ENCODE data around the gene SLC35G6.

The SLC35G6 gene

DNA sequence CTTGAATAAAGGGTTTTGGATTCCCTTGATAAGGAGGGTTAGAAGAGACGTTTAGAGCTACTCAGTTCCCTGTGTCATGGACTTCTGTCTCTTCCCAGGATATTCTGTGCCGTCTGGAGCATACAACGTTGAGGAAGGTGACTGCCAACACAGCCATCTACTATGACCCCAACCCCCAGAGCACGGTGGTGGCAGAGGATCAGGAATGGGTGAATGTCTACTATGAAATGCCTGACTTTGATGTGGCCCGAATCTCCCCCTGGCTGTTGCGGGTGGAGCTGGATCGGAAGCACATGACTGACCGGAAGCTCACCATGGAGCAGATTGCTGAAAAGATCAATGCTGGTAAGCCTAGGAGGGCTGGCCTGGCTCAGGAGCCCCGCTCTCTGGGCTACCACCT is 27.6 kb downstream of the SLC35G6 start:
- ChIA-PET POLR2A (interaction anchor here (1.9 kb wide), 1 partner anchor 52 kb away, joined by 4 read pairs; no protein-coding TSS in a partner anchor), CTCF (interaction anchor here (0.6 to 18.4 kb wide), 5 partner anchors 10 to 154 kb away, joined by 3 to 515 read pairs (median 5); partner anchors contain the start of genes SENP3, TMEM95, TNFSF12 and TNFSF13)
- Histone ChIP-seq H3K27me3 (replicated peaks in 2 of 5; ENCODE audit: control insufficient read depth in 4 of 5, insufficient read depth in 5 of 5, low read length in 4 of 5) (no peaks in the 10 kb centered on the region), H3K27ac (ENCODE audit: insufficient read depth in 1 of 2, low read depth in 1 of 2, low read length in 2 of 2, poor library complexity in 1 of 2, severe bottlenecking in 2 of 2) (no peak overlapping the region), H3K4me1 (ENCODE audit: control extremely low read depth in 1 of 4, control insufficient read depth in 4 of 4, insufficient read depth in 4 of 4, low read length in 3 of 4) (no peaks in the 10 kb centered on the region), H3K36me3 (ENCODE audit: control insufficient read depth in 4 of 4, insufficient read depth in 4 of 4, low read length in 3 of 4) (peaks cover 23 to 90% (median 67%) of the 10 kb centered on the region in 4 experiments), H3K4me3 (ENCODE audit: control insufficient read depth in 1 of 7, extremely low read depth in 1 of 7, insufficient read depth in 4 of 7, low read depth in 2 of 7, low read length in 6 of 7) (no peak overlapping the region), H3K9me3 (ENCODE audit: control extremely low read depth in 1 of 5, control insufficient read depth in 4 of 5, insufficient read depth in 2 of 5, low read depth in 1 of 5, low read length in 4 of 5) (no peaks in the 10 kb centered on the region)
- WGBS (ENCODE audit: insufficient coverage): 100% methylated on average over 6 of the region's 9 CpGs
- DNase-seq: no peak

DNA sequence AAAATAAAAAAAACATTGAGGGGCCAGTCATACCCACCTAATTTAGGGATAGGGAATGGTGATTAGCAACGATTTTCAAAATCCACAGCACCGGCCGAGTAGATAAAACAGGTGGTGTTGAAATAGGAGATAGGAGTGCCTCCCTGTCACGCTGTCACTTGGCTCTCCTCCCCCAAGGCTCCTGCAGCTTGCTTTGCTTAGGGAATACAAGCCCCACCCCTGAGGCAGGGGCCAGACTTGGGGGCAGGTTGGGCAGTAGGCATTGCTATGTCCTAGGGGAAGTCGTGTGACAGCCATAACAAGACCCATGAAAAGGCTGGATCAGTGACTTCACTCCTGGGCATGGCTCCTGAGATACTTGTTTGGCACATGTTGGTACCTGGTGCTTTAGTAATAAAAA is 28.7 kb downstream of the SLC35G6 start:
- ChIA-PET CTCF (interaction anchor here (1.6 to 18.4 kb wide), 2 partner anchors 8 to 43 kb away, joined by 5 to 515 read pairs; partner anchors contain the start of genes SENP3, TNFSF12 and TNFSF13), POLR2A (no interaction called here)
- DNase-seq: no peak
- Histone ChIP-seq H3K36me3 (ENCODE audit: control insufficient read depth in 4 of 4, insufficient read depth in 4 of 4, low read length in 3 of 4) (peaks cover 21 to 89% (median 70%) of the 10 kb centered on the region in 4 experiments), H3K4me1 (ENCODE audit: control extremely low read depth in 1 of 4, control insufficient read depth in 4 of 4, insufficient read depth in 4 of 4, low read length in 3 of 4) (no peaks in the 10 kb centered on the region), H3K27ac (ENCODE audit: insufficient read depth in 1 of 2, low read depth in 1 of 2, low read length in 2 of 2, poor library complexity in 1 of 2, severe bottlenecking in 2 of 2) (no peak overlapping the region), H3K4me3 (ENCODE audit: control insufficient read depth in 1 of 7, extremely low read depth in 1 of 7, insufficient read depth in 4 of 7, low read depth in 2 of 7, low read length in 6 of 7) (no peak overlapping the region), H3K27me3 (replicated peaks in 2 of 5; ENCODE audit: control insufficient read depth in 4 of 5, insufficient read depth in 5 of 5, low read length in 4 of 5) (no peaks in the 10 kb centered on the region), H3K9me3 (ENCODE audit: control extremely low read depth in 1 of 5, control insufficient read depth in 4 of 5, insufficient read depth in 2 of 5, low read depth in 1 of 5, low read length in 4 of 5) (no peaks in the 10 kb centered on the region)
- 92% methylated on average over 4 of the region's 5 CpGs for WGBS (ENCODE audit: insufficient coverage)

DNA sequence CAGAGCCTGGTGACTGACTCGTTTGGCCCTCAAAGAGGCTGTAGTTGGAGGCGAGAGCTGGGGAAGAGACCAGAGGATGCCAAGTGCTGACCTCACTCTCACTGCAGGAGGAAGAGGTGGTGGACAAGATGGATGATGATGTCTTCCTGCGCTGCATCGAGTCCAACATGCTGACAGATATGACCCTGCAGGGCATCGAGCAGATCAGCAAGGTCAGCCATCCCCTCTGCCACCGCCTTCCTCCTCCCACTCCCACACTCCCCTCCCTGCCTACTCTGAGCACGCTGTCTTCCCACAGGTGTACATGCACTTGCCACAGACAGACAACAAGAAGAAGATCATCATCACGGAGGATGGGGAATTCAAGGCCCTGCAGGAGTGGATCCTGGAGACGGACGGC is 29.9 kb downstream of the SLC35G6 start:
- Histone ChIP-seq H3K27me3 (replicated peaks in 2 of 5; ENCODE audit: control insufficient read depth in 4 of 5, insufficient read depth in 5 of 5, low read length in 4 of 5) (no peaks in the 10 kb centered on the region), H3K36me3 (ENCODE audit: control insufficient read depth in 4 of 4, insufficient read depth in 4 of 4, low read length in 3 of 4) (peaks cover 20 to 81% (median 67%) of the 10 kb centered on the region in 4 experiments), H3K4me3 (ENCODE audit: control insufficient read depth in 1 of 7, extremely low read depth in 1 of 7, insufficient read depth in 4 of 7, low read depth in 2 of 7, low read length in 6 of 7) (no peak overlapping the region), H3K27ac (ENCODE audit: insufficient read depth in 1 of 2, low read depth in 1 of 2, low read length in 2 of 2, poor library complexity in 1 of 2, severe bottlenecking in 2 of 2) (no peak overlapping the region), H3K4me1 (ENCODE audit: control extremely low read depth in 1 of 4, control insufficient read depth in 4 of 4, insufficient read depth in 4 of 4, low read length in 3 of 4) (peaks cover 0 to 3% (median 0%) of the 10 kb centered on the region in 4 experiments), H3K9me3 (ENCODE audit: control extremely low read depth in 1 of 5, control insufficient read depth in 4 of 5, insufficient read depth in 2 of 5, low read depth in 1 of 5, low read length in 4 of 5) (no peaks in the 10 kb centered on the region)
- DNase-seq: no peak
- CTCF ChIA-PET: interaction anchor here (18.4 kb wide), 1 partner anchor 42 kb away, joined by 515 read pairs; the partner anchor contains the start of genes SENP3, TNFSF12 and TNFSF13
- 86% methylated on average over 8 of the region's 10 CpGs for WGBS (ENCODE audit: insufficient coverage)
- POLR2A ChIA-PET: interaction anchor here (0.6 to 1.2 kb wide), 2 partner anchors 25 to 49 kb away, joined by 4 read pairs; no protein-coding TSS in a partner anchor

DNA sequence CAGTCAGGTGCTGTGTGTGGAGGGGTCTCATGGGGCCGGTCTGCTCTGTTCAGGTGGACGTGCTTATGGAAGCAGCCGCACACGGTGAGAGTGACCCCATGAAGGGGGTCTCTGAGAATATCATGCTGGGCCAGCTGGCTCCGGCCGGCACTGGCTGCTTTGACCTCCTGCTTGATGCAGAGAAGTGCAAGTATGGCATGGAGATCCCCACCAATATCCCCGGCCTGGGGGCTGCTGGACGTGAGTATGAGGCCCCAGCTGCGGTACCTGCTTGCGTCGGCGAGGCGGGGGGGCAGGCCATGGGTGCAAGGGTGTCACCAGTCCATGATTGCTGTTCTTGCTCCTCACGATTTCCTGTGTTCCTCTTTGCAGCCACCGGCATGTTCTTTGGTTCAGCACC is 30.9 kb downstream of the SLC35G6 start:
- ChIA-PET POLR2A (interaction anchor here (1.2 kb wide), 1 partner anchor 48 kb away, joined by 4 read pairs; no protein-coding TSS in a partner anchor), CTCF (interaction anchor here (2.3 to 18.4 kb wide), 4 partner anchors 13 to 73 kb away, joined by 5 to 515 read pairs (median 19); partner anchors contain the start of genes MPDU1, SENP3, TNFSF12 and TNFSF13)
- Histone ChIP-seq H3K4me3 (ENCODE audit: control insufficient read depth in 1 of 7, extremely low read depth in 1 of 7, insufficient read depth in 4 of 7, low read depth in 2 of 7, low read length in 6 of 7) (no peak overlapping the region), H3K4me1 (ENCODE audit: control extremely low read depth in 1 of 4, control insufficient read depth in 4 of 4, insufficient read depth in 4 of 4, low read length in 3 of 4) (peaks cover 0 to 4% (median 0%) of the 10 kb centered on the region in 4 experiments), H3K27ac (ENCODE audit: insufficient read depth in 1 of 2, low read depth in 1 of 2, low read length in 2 of 2, poor library complexity in 1 of 2, severe bottlenecking in 2 of 2) (no peak overlapping the region), H3K36me3 (ENCODE audit: control insufficient read depth in 4 of 4, insufficient read depth in 4 of 4, low read length in 3 of 4) (peaks cover 16 to 73% (median 57%) of the 10 kb centered on the region in 4 experiments), H3K9me3 (ENCODE audit: control extremely low read depth in 1 of 5, control insufficient read depth in 4 of 5, insufficient read depth in 2 of 5, low read depth in 1 of 5, low read length in 4 of 5) (no peaks in the 10 kb centered on the region), H3K27me3 (replicated peaks in 2 of 5; ENCODE audit: control insufficient read depth in 4 of 5, insufficient read depth in 5 of 5, low read length in 4 of 5) (no peaks in the 10 kb centered on the region)
- DNase-seq: no peak
- 90% methylated on average over 13 of the region's 15 CpGs for WGBS (ENCODE audit: insufficient coverage)

DNA sequence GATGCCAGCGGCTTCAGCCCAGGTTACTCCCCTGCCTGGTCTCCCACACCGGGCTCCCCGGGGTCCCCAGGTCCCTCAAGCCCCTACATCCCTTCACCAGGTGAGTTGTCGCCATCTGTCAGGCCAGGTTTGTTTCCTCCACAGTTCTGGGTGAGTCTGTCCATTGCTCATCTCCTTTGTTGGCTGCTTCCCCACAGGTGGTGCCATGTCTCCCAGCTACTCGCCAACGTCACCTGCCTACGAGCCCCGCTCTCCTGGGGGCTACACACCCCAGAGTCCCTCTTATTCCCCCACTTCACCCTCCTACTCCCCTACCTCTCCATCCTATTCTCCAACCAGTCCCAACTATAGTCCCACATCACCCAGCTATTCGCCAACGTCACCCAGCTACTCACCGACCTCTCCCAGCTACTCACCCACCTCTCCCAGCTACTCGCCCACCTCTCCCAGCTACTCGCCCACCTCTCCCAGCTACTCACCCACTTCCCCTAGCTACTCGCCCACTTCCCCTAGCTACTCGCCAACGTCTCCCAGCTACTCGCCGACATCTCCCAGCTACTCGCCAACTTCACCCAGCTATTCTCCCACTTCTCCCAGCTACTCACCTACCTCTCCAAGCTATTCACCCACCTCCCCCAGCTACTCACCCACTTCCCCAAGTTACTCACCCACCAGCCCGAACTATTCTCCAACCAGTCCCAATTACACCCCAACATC is 31.7 kb downstream of the SLC35G6 start:
- POLR2A ChIA-PET: interaction anchor here (4.2 kb wide), 1 partner anchor 47 kb away, joined by 45 read pairs; the partner anchor contains the start of genes SENP3 and TNFSF13
- Histone ChIP-seq H3K27ac (ENCODE audit: insufficient read depth in 1 of 2, low read depth in 1 of 2, low read length in 2 of 2, poor library complexity in 1 of 2, severe bottlenecking in 2 of 2) (no peak overlapping the region), H3K36me3 (ENCODE audit: control insufficient read depth in 4 of 4, insufficient read depth in 4 of 4, low read length in 3 of 4) (peaks cover 14 to 65% (median 52%) of the 10 kb centered on the region in 4 experiments), H3K9me3 (ENCODE audit: control extremely low read depth in 1 of 5, control insufficient read depth in 4 of 5, insufficient read depth in 2 of 5, low read depth in 1 of 5, low read length in 4 of 5) (no peaks in the 10 kb centered on the region), H3K27me3 (replicated peaks in 2 of 5; ENCODE audit: control insufficient read depth in 4 of 5, insufficient read depth in 5 of 5, low read length in 4 of 5) (no peaks in the 10 kb centered on the region), H3K4me3 (ENCODE audit: control insufficient read depth in 1 of 7, extremely low read depth in 1 of 7, insufficient read depth in 4 of 7, low read depth in 2 of 7, low read length in 6 of 7) (no peak overlapping the region), H3K4me1 (ENCODE audit: control extremely low read depth in 1 of 4, control insufficient read depth in 4 of 4, insufficient read depth in 4 of 4, low read length in 3 of 4) (peaks cover 0 to 4% (median 0%) of the 10 kb centered on the region in 4 experiments)
- 95% methylated on average over 18 of the region's 20 CpGs for WGBS (ENCODE audit: insufficient coverage)
- CTCF ChIA-PET: interaction anchor here (0.8 to 18.4 kb wide), 14 partner anchors 8 to 157 kb away, joined by 3 to 515 read pairs (median 10); partner anchors contain the start of genes MPDU1, SENP3, SOX15 and TMEM102
- no peak for DNase-seq

DNA sequence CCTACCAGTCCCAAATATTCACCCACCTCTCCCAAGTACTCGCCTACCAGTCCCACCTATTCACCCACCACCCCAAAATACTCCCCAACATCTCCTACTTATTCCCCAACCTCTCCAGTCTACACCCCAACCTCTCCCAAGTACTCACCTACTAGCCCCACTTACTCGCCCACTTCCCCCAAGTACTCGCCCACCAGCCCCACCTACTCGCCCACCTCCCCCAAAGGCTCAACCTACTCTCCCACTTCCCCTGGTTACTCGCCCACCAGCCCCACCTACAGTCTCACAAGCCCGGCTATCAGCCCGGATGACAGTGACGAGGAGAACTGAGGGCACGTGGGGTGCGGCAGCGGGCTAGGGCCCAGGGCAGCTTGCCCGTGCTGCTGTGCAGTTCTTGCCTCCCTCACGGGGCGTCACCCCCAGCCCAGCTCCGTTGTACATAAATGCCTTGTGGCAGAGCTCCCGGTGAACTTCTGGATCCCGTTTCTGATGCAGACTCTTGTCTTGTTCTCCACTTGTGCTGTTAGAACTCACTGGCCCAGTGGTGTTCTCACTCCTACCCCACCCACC is 32.7 kb downstream of the SLC35G6 start:
- H3K36me3 ChIP-seq (ENCODE audit: control insufficient read depth in 4 of 4, insufficient read depth in 4 of 4, low read length in 3 of 4): peaks cover 11 to 57% (median 43%) of the 10 kb centered on the region in 4 experiments
- no peaks in the 10 kb centered on the region for H3K9me3 ChIP-seq (ENCODE audit: control extremely low read depth in 1 of 5, control insufficient read depth in 4 of 5, insufficient read depth in 2 of 5, low read depth in 1 of 5, low read length in 4 of 5)
- H3K27me3 ChIP-seq (replicated peaks in 2 of 5; ENCODE audit: control insufficient read depth in 4 of 5, insufficient read depth in 5 of 5, low read length in 4 of 5): no peaks in the 10 kb centered on the region
- no peak for DNase-seq
- WGBS (ENCODE audit: insufficient coverage): 93% methylated on average over 15 of the region's 17 CpGs
- CTCF ChIA-PET: interaction anchor here (0.6 to 18.4 kb wide), 17 partner anchors 8 to 158 kb away, joined by 3 to 515 read pairs (median 11); partner anchors contain the start of genes MPDU1, SENP3, SOX15 and TMEM102
- H3K4me3 ChIP-seq (ENCODE audit: control insufficient read depth in 1 of 7, extremely low read depth in 1 of 7, insufficient read depth in 4 of 7, low read depth in 2 of 7, low read length in 6 of 7): no peak overlapping the region
- POLR2A ChIA-PET: interaction anchor here (1.1 to 4.2 kb wide), 3 partner anchors 21 to 46 kb away, joined by 3 to 45 read pairs (median 3); partner anchors contain the start of genes SENP3 and TNFSF13
- no peak overlapping the region for H3K27ac ChIP-seq (ENCODE audit: insufficient read depth in 1 of 2, low read depth in 1 of 2, low read length in 2 of 2, poor library complexity in 1 of 2, severe bottlenecking in 2 of 2)
- H3K4me1 ChIP-seq (ENCODE audit: control extremely low read depth in 1 of 4, control insufficient read depth in 4 of 4, insufficient read depth in 4 of 4, low read length in 3 of 4): peaks cover 0 to 4% (median 0%) of the 10 kb centered on the region in 4 experiments

All from common myeloid progenitor, CD34-positive (primary cell).